ENCODE measurements around the gene B9D2.

DNA sequence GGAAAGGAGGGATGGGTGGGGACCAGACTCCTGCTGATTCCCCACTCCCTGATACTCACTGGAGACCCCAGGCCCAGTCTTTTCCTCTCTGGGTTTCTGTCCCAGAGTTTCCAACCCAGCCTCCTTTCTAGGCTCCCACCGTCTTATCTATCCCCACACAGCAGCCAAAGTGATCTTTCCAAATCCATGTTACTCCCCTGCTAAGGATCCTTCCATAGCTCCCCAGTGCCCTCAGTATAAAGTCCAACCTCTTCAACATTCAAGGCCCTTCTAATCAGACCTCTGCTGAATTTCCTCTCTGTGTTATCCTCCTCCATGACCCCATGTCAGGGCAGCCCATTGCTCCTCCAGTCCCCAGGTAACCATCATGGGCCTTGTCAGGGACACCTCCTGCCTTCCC is 8.9 kb downstream of the B9D2 start:
- TF ChIP-seq, protein P1, sequence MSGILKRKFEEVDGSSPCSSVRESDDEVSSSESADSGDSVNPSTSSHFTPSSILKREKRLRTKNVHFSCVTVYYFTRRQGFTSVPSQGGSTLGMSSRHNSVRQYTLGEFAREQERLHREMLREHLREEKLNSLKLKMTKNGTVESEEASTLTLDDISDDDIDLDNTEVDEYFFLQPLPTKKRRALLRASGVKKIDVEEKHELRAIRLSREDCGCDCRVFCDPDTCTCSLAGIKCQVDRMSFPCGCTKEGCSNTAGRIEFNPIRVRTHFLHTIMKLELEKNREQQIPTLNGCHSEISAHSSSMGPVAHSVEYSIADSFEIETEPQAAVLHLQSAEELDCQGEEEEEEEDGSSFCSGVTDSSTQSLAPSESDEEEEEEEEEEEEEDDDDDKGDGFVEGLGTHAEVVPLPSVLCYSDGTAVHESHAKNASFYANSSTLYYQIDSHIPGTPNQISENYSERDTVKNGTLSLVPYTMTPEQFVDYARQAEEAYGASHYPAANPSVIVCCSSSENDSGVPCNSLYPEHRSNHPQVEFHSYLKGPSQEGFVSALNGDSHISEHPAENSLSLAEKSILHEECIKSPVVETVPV (CRISPR knock-in tag; IDR thresholded peaks at IDR 0.05) = no peak
- TF ChIP-seq RARB (CRISPR knock-in tag; IDR thresholded peaks at IDR 0.05) (no peak), OSR1 (CRISPR knock-in tag; IDR thresholded peaks at IDR 0.05) (no peak), ESRRG (CRISPR knock-in tag; IDR thresholded peaks at IDR 0.05) (no peak), ZFP30 (CRISPR knock-in tag; IDR thresholded peaks at IDR 0.05) (no peak), ZNF8 (CRISPR knock-in tag; IDR thresholded peaks at IDR 0.05) (no peak), TOX (CRISPR knock-in tag; IDR thresholded peaks at IDR 0.05; ENCODE audit: borderline replicate concordance) (no peak), GLIS3 (CRISPR knock-in tag; IDR thresholded peaks at IDR 0.05) (no peak), ARNTL (CRISPR knock-in tag; IDR thresholded peaks at IDR 0.05; ENCODE audit: borderline replicate concordance, low read depth) (no peak), ZFP3 (CRISPR knock-in tag; IDR thresholded peaks at IDR 0.05) (no peak), ZNF70 (CRISPR knock-in tag; IDR thresholded peaks at IDR 0.05) (no peak)
- TF ChIP-seq, protein P2, sequence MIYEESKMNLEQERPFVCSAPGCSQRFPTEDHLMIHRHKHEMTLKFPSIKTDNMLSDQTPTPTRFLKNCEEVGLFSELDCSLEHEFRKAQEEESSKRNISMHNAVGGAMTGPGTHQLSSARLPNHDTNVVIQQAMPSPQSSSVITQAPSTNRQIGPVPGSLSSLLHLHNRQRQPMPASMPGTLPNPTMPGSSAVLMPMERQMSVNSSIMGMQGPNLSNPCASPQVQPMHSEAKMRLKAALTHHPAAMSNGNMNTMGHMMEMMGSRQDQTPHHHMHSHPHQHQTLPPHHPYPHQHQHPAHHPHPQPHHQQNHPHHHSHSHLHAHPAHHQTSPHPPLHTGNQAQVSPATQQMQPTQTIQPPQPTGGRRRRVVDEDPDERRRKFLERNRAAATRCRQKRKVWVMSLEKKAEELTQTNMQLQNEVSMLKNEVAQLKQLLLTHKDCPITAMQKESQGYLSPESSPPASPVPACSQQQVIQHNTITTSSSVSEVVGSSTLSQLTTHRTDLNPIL (CRISPR knock-in tag; IDR thresholded peaks at IDR 0.05; ENCODE audit: low read depth) = no peak
- TF ChIP-seq, protein P3, sequence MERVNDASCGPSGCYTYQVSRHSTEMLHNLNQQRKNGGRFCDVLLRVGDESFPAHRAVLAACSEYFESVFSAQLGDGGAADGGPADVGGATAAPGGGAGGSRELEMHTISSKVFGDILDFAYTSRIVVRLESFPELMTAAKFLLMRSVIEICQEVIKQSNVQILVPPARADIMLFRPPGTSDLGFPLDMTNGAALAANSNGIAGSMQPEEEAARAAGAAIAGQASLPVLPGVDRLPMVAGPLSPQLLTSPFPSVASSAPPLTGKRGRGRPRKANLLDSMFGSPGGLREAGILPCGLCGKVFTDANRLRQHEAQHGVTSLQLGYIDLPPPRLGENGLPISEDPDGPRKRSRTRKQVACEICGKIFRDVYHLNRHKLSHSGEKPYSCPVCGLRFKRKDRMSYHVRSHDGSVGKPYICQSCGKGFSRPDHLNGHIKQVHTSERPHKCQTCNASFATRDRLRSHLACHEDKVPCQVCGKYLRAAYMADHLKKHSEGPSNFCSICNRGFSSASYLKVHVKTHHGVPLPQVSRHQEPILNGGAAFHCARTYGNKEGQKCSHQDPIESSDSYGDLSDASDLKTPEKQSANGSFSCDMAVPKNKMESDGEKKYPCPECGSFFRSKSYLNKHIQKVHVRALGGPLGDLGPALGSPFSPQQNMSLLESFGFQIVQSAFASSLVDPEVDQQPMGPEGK (CRISPR knock-in tag; IDR thresholded peaks at IDR 0.05; ENCODE audit: borderline replicate concordance) = no peak
- TF ChIP-seq, protein P4, sequence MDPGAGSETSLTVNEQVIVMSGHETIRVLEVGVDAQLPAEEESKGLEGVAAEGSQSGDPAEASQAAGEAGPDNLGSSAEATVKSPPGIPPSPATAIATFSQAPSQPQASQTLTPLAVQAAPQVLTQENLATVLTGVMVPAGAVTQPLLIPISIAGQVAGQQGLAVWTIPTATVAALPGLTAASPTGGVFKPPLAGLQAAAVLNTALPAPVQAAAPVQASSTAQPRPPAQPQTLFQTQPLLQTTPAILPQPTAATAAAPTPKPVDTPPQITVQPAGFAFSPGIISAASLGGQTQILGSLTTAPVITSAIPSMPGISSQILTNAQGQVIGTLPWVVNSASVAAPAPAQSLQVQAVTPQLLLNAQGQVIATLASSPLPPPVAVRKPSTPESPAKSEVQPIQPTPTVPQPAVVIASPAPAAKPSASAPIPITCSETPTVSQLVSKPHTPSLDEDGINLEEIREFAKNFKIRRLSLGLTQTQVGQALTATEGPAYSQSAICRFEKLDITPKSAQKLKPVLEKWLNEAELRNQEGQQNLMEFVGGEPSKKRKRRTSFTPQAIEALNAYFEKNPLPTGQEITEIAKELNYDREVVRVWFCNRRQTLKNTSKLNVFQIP (CRISPR knock-in tag; IDR thresholded peaks at IDR 0.05; ENCODE audit: borderline replicate concordance, low read depth) = no peak

All from SK-N-SH treated with all-trans-retinoic acid at 6 μM for 48 hours (cell line).